Measurements from ENCODE around the gene POLR1A. TPM values are rescaled to one million over a fixed set of nuclear protein-coding genes. Genes with fewer than 3 reads are reported as not detected.
A peak's percentile ranks its signal among the peaks of the same experiment; 100 is the strongest.

Gene POLR1A
- total RNA-seq, 1 experiment from 2014 or later, result 25.5 TPM

- H3K27me3 ChIP-seq (replicated peaks), result no peaks in the 10 kb centered on the region
- H3K27ac ChIP-seq, result no peak overlapping the region
- DNase-seq (ENCODE audit: low read depth in 1 of 2, low spot score in 2 of 2), result no peak
- no peak overlapping the region for H3K4me3 ChIP-seq
- peaks cover 2% of the 10 kb centered on the region; the same call in 1 of the 2 replicates for H3K9me3 ChIP-seq (replicated peaks)
- H3K4me1 ChIP-seq (replicated peaks), result peaks cover 14% of the 10 kb centered on the region
- peaks cover 85% of the 10 kb centered on the region for H3K36me3 ChIP-seq
Measured at GRCh38 chr2:86065512-86065911, 40.2 kb downstream of the POLR1A start.

GRCh38 chr2:86064006-86064405 lies 41.7 kb downstream of the POLR1A start:
- Histone ChIP-seq H3K27ac (no peak overlapping the region), H3K36me3 (peaks cover 81% of the 10 kb centered on the region)
- DNase-seq (ENCODE audit: low read depth in 1 of 2, low spot score in 2 of 2), result no peak

GRCh38 chr2:86062043-86062442 lies 43.6 kb downstream of the POLR1A start:
- no peak overlapping the region for H3K4me3 ChIP-seq
- no peaks in the 10 kb centered on the region for H3K27me3 ChIP-seq (replicated peaks)
- peak in 1 of 2 experiments; percentile 50 for DNase-seq (ENCODE audit: low read depth in 1 of 2, low spot score in 2 of 2)
- peaks cover 14% of the 10 kb centered on the region for H3K4me1 ChIP-seq (replicated peaks)
- H3K27ac ChIP-seq, result peak overlapping the region; percentile 3
- peaks cover 75% of the 10 kb centered on the region for H3K36me3 ChIP-seq
- peaks cover 2% of the 10 kb centered on the region; the same call in 1 of the 2 replicates for H3K9me3 ChIP-seq (replicated peaks)

More at GRCh38 chr2:86064006-86064405, 41.7 kb downstream of the POLR1A start:
- H3K9me3 ChIP-seq (replicated peaks), result peaks cover 2% of the 10 kb centered on the region; the same call in 1 of the 2 replicates
- H3K4me3 ChIP-seq, result no peak overlapping the region
- H3K4me1 ChIP-seq (replicated peaks), result peaks cover 14% of the 10 kb centered on the region
- no peaks in the 10 kb centered on the region for H3K27me3 ChIP-seq (replicated peaks)

GRCh38 chr2:86056590-86057331 lies 48.9 kb downstream of the POLR1A start:
- H3K27me3 ChIP-seq (replicated peaks), result no peaks in the 10 kb centered on the region
- no peaks in the 10 kb centered on the region for H3K9me3 ChIP-seq (replicated peaks)
- no peak for DNase-seq (ENCODE audit: low read depth in 1 of 2, low spot score in 2 of 2)
- peaks cover 2% of the 10 kb centered on the region for H3K4me1 ChIP-seq (replicated peaks)
- no peak overlapping the region for H3K4me3 ChIP-seq
- H3K36me3 ChIP-seq, result peaks cover 69% of the 10 kb centered on the region
- no peak overlapping the region for H3K27ac ChIP-seq

GRCh38 chr2:86055314-86055713 lies 50.4 kb downstream of the POLR1A start:
- H3K27ac ChIP-seq, result no peak overlapping the region
- peaks cover 68% of the 10 kb centered on the region for H3K36me3 ChIP-seq
- no peak overlapping the region for H3K4me3 ChIP-seq
- H3K9me3 ChIP-seq (replicated peaks), result no peaks in the 10 kb centered on the region
- no peaks in the 10 kb centered on the region for H3K27me3 ChIP-seq (replicated peaks)
- H3K4me1 ChIP-seq (replicated peaks), result no peaks in the 10 kb centered on the region
- no peak for DNase-seq (ENCODE audit: low read depth in 1 of 2, low spot score in 2 of 2)

GRCh38 chr2:86054535-86055082 lies 51.1 kb downstream of the POLR1A start:
- Histone ChIP-seq H3K9me3 (replicated peaks) (no peaks in the 10 kb centered on the region), H3K27me3 (replicated peaks) (no peaks in the 10 kb centered on the region), H3K36me3 (peaks cover 68% of the 10 kb centered on the region), H3K4me1 (replicated peaks) (no peaks in the 10 kb centered on the region), H3K4me3 (no peak overlapping the region), H3K27ac (no peak overlapping the region)
- DNase-seq (ENCODE audit: low read depth in 1 of 2, low spot score in 2 of 2), result no peak

- Histone ChIP-seq H3K9me3 (replicated peaks) (no peaks in the 10 kb centered on the region), H3K4me1 (replicated peaks) (no peaks in the 10 kb centered on the region), H3K36me3 (peaks cover 76% of the 10 kb centered on the region), H3K4me3 (no peak overlapping the region), H3K27ac (no peak overlapping the region), H3K27me3 (replicated peaks) (no peaks in the 10 kb centered on the region)
- no peak for DNase-seq (ENCODE audit: low read depth in 1 of 2, low spot score in 2 of 2)
Measured at GRCh38 chr2:86053166-86053565, 52.5 kb downstream of the POLR1A start.

- Histone ChIP-seq H3K27me3 (replicated peaks) (no peaks in the 10 kb centered on the region), H3K4me1 (replicated peaks) (no peaks in the 10 kb centered on the region), H3K27ac (no peak overlapping the region), H3K4me3 (no peak overlapping the region), H3K9me3 (replicated peaks) (no peaks in the 10 kb centered on the region), H3K36me3 (peaks cover 77% of the 10 kb centered on the region)
- DNase-seq (ENCODE audit: low read depth in 1 of 2, low spot score in 2 of 2), result no peak
Measured at GRCh38 chr2:86052676-86053075, 53.0 kb downstream of the POLR1A start.

GRCh38 chr2:86052265-86052664 lies 53.4 kb downstream of the POLR1A start:
- Histone ChIP-seq H3K4me3 (no peak overlapping the region), H3K27me3 (replicated peaks) (no peaks in the 10 kb centered on the region), H3K27ac (no peak overlapping the region), H3K4me1 (replicated peaks) (no peaks in the 10 kb centered on the region), H3K9me3 (replicated peaks) (no peaks in the 10 kb centered on the region), H3K36me3 (peaks cover 77% of the 10 kb centered on the region)
- no peak for DNase-seq (ENCODE audit: low read depth in 1 of 2, low spot score in 2 of 2)

- H3K4me1 ChIP-seq (replicated peaks), result no peaks in the 10 kb centered on the region
- H3K9me3 ChIP-seq (replicated peaks), result no peaks in the 10 kb centered on the region
- H3K27ac ChIP-seq, result no peak overlapping the region
- H3K4me3 ChIP-seq, result no peak overlapping the region
- DNase-seq (ENCODE audit: low read depth in 1 of 2, low spot score in 2 of 2), result no peak
- H3K36me3 ChIP-seq, result peaks cover 86% of the 10 kb centered on the region
- no peaks in the 10 kb centered on the region for H3K27me3 ChIP-seq (replicated peaks)
Measured at GRCh38 chr2:86050301-86050700, 55.4 kb downstream of the POLR1A start.

GRCh38 chr2:86049529-86049928 lies 56.2 kb downstream of the POLR1A start:
- H3K36me3 ChIP-seq, result peaks cover 94% of the 10 kb centered on the region
- H3K27me3 ChIP-seq (replicated peaks), result no peaks in the 10 kb centered on the region
- no peak overlapping the region for H3K27ac ChIP-seq
- H3K4me3 ChIP-seq, result no peak overlapping the region
- H3K4me1 ChIP-seq (replicated peaks), result no peaks in the 10 kb centered on the region
- no peak for DNase-seq (ENCODE audit: low read depth in 1 of 2, low spot score in 2 of 2)
- H3K9me3 ChIP-seq (replicated peaks), result no peaks in the 10 kb centered on the region

- H3K27me3 ChIP-seq (replicated peaks), result no peaks in the 10 kb centered on the region
- H3K9me3 ChIP-seq (replicated peaks), result no peaks in the 10 kb centered on the region
- H3K4me1 ChIP-seq (replicated peaks), result no peaks in the 10 kb centered on the region
- H3K4me3 ChIP-seq, result no peak overlapping the region
- no peak for DNase-seq (ENCODE audit: low read depth in 1 of 2, low spot score in 2 of 2)
- no peak overlapping the region for H3K27ac ChIP-seq
- peaks cover 94% of the 10 kb centered on the region for H3K36me3 ChIP-seq
Measured at GRCh38 chr2:86048888-86049287, 56.8 kb downstream of the POLR1A start.

GRCh38 chr2:86048383-86048701 lies 57.3 kb downstream of the POLR1A start:
- peaks cover 94% of the 10 kb centered on the region for H3K36me3 ChIP-seq
- no peak for DNase-seq (ENCODE audit: low read depth in 1 of 2, low spot score in 2 of 2)
- no peak overlapping the region for H3K4me3 ChIP-seq
- H3K9me3 ChIP-seq (replicated peaks), result no peaks in the 10 kb centered on the region
- H3K27ac ChIP-seq, result no peak overlapping the region
- H3K4me1 ChIP-seq (replicated peaks), result no peaks in the 10 kb centered on the region
- no peaks in the 10 kb centered on the region for H3K27me3 ChIP-seq (replicated peaks)

GRCh38 chr2:86047575-86048382 lies 57.9 kb downstream of the POLR1A start:
- no peak overlapping the region for H3K4me3 ChIP-seq
- no peak overlapping the region for H3K27ac ChIP-seq
- H3K36me3 ChIP-seq, result peaks cover 94% of the 10 kb centered on the region
- no peaks in the 10 kb centered on the region for H3K9me3 ChIP-seq (replicated peaks)
- no peak for DNase-seq (ENCODE audit: low read depth in 1 of 2, low spot score in 2 of 2)
- no peaks in the 10 kb centered on the region for H3K4me1 ChIP-seq (replicated peaks)
- no peaks in the 10 kb centered on the region for H3K27me3 ChIP-seq (replicated peaks)
